ENCODE data around the gene USP20. TPM values are rescaled to one million over a fixed set of nuclear protein-coding genes. Genes with fewer than 3 reads are reported as not detected.
A peak's percentile ranks its signal among the peaks of the same experiment; 100 is the strongest.

Gene USP20
- total and polyA plus RNA-seq, 7 donors, result 7.9 to 52.1 (median 19.4) TPM

DNA sequence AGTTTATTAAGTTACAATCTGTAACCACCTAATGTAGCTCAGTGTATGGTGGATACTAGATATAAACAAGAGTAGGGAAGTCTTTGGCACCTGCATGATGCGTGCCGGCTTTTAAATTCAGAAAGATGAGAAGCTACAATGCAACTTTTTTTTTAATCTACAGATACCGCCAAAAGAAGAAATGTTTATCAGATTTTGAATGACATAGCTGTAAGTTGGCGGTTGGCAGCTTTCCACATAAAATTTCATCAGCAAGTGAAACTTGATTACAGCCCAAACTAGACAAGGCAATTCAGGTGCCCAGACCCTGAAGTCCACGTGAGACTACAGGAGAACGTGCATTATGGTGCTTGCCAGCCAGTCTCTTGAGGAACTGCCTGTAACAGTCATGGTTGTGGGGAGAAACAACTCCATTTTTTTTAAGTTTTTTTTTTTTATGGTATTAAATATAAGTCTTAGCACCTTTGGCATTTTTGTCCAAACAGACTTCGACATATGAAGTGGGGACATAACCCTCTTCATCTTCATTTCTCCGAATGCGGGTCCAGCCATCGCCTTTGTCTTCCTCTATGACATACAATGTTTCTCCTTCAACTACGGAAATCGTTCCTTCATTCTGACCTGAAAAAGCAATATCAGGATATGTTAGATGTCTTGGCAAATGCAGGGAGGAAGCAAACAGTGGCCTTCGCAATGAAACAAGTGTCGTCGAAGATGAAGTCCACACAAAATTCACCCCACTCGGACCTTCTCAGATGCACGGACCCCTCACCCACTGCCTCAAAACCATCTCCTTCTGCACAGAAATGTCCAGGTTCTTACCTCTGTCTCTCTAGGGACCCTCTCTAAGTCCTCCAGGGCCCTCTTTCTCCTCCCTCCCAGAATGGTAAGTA is 60.4 kb downstream of the USP20 start:
- intact Hi-C loops (cut with DNase I), result no loop called here
- no peaks in the 10 kb centered on the region for H3K9me3 ChIP-seq
- TF ChIP-seq POLR2A (IDR thresholded peaks at IDR 0.05), result no peak
- TF ChIP-seq, protein P1, sequence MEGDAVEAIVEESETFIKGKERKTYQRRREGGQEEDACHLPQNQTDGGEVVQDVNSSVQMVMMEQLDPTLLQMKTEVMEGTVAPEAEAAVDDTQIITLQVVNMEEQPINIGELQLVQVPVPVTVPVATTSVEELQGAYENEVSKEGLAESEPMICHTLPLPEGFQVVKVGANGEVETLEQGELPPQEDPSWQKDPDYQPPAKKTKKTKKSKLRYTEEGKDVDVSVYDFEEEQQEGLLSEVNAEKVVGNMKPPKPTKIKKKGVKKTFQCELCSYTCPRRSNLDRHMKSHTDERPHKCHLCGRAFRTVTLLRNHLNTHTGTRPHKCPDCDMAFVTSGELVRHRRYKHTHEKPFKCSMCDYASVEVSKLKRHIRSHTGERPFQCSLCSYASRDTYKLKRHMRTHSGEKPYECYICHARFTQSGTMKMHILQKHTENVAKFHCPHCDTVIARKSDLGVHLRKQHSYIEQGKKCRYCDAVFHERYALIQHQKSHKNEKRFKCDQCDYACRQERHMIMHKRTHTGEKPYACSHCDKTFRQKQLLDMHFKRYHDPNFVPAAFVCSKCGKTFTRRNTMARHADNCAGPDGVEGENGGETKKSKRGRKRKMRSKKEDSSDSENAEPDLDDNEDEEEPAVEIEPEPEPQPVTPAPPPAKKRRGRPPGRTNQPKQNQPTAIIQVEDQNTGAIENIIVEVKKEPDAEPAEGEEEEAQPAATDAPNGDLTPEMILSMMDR (IDR thresholded peaks at IDR 0.05), result no peak
- no peak for TF ChIP-seq EP300 (IDR thresholded peaks at IDR 0.05)
- TF ChIP-seq POLR2AphosphoS5 (IDR thresholded peaks at IDR 0.05), result no peak
- WGBS, 2 donors, result 87 to 95% methylated on average over 17 of the region's 17 CpGs
- peaks cover 37 to 69% (median 52%) of the 10 kb centered on the region in 4 donors for H3K36me3 ChIP-seq
- no peak overlapping the region for H3K27ac ChIP-seq
- no peak for DNase-seq
- no peak overlapping the region for H3K4me3 ChIP-seq
- no peaks in the 10 kb centered on the region for H3K27me3 ChIP-seq
- peaks cover 0 to 26% (median 24%) of the 10 kb centered on the region in 4 donors for H3K4me1 ChIP-seq

GRCh38 chr9:129897263-129897662 is 62.0 kb downstream of the USP20 start:
- peaks cover 39 to 85% (median 62%) of the 10 kb centered on the region in 4 donors for H3K36me3 ChIP-seq
- intact Hi-C loops (cut with DNase I), result no loop called here
- no peak overlapping the region for H3K27ac ChIP-seq
- 88 to 98% methylated on average over 6 of the region's 6 CpGs for WGBS, 2 donors
- no peak overlapping the region for H3K4me3 ChIP-seq
- H3K4me1 ChIP-seq, result peaks cover 0 to 10% (median 10%) of the 10 kb centered on the region in 4 donors
- no peaks in the 10 kb centered on the region for H3K9me3 ChIP-seq
- TF ChIP-seq POLR2A (IDR thresholded peaks at IDR 0.05) (no peak), EP300 (IDR thresholded peaks at IDR 0.05) (no peak), POLR2AphosphoS5 (IDR thresholded peaks at IDR 0.05) (no peak)
- TF ChIP-seq, protein P1 (IDR thresholded peaks at IDR 0.05), result no peak
- DNase-seq, result no peak
- H3K27me3 ChIP-seq, result no peaks in the 10 kb centered on the region

- WGBS, 2 donors, result 77 to 85% methylated on average over 8 of the region's 8 CpGs
- H3K4me3 ChIP-seq, result no peak overlapping the region
- no peaks in the 10 kb centered on the region for H3K27me3 ChIP-seq
- intact Hi-C loops (cut with DNase I), result no loop called here
- H3K9me3 ChIP-seq, result no peaks in the 10 kb centered on the region
- TF ChIP-seq EP300 (IDR thresholded peaks at IDR 0.05) (no peak), POLR2A (IDR thresholded peaks at IDR 0.05) (no peak), POLR2AphosphoS5 (IDR thresholded peaks at IDR 0.05) (no peak)
- TF ChIP-seq, protein P1 (IDR thresholded peaks at IDR 0.05), result no peak
- H3K27ac ChIP-seq, result peak overlapping the region in 2 of 4 donors; percentile 9 to 50
- peak; percentile 56 for DNase-seq
- peaks cover 40 to 94% (median 70%) of the 10 kb centered on the region in 4 donors for H3K36me3 ChIP-seq
- peaks cover 0 to under 1% (median under 1%) of the 10 kb centered on the region in 4 donors for H3K4me1 ChIP-seq
Measured at GRCh38 chr9:129898185-129898584, 62.9 kb downstream of the USP20 start.

- Histone ChIP-seq H3K36me3 (peaks cover 43 to 99% (median 76%) of the 10 kb centered on the region in 4 donors), H3K4me1 (no peaks in the 10 kb centered on the region), H3K27me3 (no peaks in the 10 kb centered on the region), H3K4me3 (no peak overlapping the region), H3K27ac (no peak overlapping the region), H3K9me3 (no peaks in the 10 kb centered on the region)
- intact Hi-C loops (cut with DNase I), result no loop called here
- WGBS, 2 donors, result 83 to 89% methylated on average over 2 of the region's 2 CpGs
- TF ChIP-seq, protein P1 (IDR thresholded peaks at IDR 0.05), result no peak
- TF ChIP-seq POLR2AphosphoS5 (IDR thresholded peaks at IDR 0.05) (no peak), EP300 (IDR thresholded peaks at IDR 0.05) (no peak), POLR2A (IDR thresholded peaks at IDR 0.05) (no peak)
- no peak for DNase-seq
Measured at GRCh38 chr9:129899620-129900019, 64.4 kb downstream of the USP20 start.
